ENCODE results near the gene MYH7B.

The MYH7B gene

DNA sequence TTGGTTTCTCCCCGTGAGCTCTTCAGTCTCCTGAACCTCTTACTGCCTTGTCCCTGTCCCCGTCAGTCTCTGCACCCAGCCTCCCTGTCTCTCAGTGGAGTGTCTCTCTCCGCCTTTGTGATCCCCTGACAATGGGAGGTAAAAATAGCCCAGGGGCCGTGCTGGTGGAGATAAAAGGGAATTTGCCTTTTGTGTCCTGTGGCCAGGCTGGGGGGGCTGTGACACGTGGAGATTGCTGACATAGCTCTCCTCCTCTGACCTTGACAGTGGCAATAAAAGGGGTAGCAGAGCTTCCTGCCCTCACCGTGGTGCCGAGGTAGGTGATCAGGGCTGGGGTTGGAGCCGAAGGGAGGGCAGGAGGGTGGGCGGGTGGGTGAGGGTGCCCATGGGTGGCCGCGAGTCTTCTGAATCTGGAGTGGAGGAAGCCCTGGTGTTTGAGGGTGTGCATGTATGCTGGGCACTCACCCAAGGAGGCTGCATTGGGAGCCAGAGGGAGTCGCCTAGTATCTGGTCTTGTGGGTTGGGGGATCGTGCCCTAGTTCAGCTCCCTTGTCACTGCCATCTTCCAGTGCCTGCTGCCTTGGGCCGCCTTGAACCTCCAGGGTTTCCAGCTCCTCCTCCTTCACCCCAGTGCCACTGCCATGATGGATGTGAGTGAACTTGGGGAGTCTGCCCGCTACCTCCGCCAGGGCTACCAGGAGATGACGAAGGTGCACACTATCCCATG, 21.9 kb downstream of the MYH7B start:
- DNase-seq (ENCODE audit: low spot score), result no peak

DNA sequence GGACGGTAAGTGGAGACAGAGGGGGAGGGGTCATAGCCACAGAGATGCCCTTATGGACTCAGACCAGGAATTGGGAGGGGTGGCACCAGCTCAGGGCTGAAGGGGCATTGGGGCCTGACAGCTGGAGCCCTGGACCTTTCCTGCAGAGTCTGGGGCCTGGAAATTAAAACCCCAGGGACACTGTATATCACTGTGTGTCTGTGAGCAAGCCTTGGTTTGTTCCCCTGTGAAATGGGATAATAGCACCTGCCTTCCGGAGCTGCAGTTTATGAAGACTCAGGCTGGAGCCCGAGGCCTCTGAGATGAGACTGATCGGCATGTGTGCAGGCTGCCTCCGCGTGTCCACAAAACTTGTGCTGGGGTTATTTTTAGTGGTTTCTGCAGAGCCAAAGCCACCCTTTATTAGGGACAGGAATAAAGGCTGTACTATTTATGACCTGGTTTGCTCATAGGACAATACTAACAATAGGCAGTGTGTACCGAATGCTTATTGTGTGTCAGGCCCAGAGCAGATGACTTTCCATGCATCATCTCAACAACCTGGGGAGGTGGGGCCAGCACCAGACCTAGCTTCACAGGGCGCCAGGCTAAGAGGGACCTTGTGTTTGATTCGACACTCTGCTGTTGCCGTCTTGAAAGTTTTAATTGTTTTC, 22.6 kb downstream of the MYH7B start:
- DNase-seq (ENCODE audit: low spot score), result no peak

DNA sequence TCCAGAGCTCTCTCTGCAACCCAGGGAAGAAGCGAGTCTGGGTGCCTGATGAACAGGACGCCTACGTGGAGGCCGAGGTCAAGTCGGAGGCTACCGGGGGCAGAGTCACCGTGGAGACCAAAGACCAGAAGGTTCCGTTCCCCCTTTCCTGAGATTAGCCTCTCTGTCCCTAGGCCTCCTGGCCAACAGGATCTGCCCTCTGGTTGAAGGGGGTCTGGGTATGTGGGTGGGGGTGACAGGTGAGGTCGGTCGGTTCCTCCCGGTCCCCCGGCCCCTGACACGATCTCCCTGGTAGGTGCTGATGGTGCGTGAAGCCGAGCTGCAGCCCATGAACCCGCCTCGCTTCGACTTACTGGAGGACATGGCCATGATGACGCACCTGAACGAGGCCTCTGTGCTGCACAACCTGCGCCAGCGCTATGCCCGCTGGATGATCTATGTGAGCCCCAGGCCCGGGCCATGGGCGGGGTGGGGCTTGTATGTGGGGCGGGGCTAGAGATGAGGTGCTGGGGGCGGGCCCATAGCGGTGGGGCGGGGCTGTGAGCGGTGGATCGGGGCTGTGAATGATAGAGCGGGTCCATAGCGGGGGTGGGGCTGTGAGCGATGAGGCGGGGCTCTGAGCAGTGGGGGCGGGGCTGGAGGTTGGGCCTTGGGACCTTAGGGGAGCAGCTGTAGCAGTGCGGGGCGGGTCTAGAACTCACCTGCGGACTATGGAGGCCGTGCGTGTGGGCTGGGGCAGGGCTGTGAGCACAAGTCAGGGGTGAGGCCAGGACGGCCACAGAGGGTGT, 23.9 kb downstream of the MYH7B start:
- no peak for DNase-seq (ENCODE audit: low spot score)

DNA sequence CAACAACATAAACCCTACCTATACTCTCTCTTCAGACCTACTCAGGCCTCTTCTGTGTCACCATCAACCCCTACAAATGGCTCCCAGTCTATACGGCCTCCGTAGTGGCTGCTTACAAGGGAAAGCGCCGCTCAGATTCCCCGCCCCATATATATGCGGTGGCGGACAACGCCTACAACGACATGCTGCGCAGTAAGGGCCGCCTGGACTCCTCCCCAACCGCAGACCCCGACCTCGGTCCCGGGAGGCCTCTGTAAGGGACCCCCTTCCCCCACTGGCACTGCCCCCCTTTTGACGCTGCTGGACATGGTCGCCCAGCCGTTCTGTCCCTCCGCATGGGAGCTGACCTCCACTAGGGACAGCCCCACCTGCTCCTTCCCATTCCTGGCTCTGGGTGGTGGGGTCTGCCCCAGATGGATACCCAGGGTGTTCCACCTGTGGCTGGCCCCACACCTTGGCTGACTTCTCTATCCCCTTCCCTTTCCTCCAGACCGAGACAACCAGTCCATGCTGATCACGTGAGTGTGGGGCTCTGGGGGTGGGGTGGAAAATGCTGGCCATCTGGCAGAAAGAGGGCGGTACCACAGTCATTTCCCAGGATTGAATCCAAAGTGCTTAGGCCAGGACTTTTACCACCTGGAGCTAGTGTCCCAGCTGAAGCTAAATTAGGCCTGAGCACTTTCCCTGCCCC, 25.0 kb downstream of the MYH7B start:
- DNase-seq (ENCODE audit: low spot score), result no peak

DNA sequence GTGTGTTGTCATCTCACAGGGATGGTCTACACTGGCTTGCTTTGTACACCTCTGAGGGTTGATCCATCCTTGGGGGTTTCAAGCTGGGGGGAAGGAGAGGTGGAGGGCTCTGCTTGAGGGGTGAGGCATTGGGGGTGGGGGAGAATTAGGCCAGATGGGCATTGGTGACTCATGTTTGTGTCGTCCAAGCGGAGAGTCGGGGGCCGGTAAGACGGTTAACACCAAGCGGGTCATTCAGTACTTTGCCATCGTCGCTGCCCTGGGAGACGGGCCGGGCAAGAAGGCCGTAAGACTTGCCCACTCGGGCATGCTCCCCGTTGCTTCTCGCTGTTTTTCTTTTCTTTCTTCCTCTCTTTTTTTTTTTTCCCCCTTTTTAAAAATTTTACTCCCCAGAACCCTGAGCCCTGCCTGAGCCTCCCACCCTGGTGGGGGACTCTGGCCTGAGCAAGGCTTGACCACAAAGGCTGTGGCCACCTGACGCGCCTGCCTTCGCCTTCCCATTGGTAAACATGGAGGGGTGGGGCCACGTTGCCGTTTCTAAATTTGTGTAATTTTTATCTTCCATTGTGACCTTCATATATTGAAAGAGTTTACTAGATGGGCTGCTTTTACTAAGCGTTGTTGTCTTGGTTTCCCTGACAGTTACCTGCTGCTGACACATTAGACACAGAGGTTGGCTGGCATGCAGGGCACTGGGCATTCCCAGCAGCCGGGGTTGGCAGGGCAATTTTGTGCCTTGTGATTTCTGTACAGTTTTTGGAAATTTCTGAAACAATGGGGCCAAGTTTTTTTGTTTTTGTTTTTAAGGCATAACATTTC, 26.8 kb downstream of the MYH7B start:
- DNase-seq (ENCODE audit: low spot score), result no peak

DNA sequence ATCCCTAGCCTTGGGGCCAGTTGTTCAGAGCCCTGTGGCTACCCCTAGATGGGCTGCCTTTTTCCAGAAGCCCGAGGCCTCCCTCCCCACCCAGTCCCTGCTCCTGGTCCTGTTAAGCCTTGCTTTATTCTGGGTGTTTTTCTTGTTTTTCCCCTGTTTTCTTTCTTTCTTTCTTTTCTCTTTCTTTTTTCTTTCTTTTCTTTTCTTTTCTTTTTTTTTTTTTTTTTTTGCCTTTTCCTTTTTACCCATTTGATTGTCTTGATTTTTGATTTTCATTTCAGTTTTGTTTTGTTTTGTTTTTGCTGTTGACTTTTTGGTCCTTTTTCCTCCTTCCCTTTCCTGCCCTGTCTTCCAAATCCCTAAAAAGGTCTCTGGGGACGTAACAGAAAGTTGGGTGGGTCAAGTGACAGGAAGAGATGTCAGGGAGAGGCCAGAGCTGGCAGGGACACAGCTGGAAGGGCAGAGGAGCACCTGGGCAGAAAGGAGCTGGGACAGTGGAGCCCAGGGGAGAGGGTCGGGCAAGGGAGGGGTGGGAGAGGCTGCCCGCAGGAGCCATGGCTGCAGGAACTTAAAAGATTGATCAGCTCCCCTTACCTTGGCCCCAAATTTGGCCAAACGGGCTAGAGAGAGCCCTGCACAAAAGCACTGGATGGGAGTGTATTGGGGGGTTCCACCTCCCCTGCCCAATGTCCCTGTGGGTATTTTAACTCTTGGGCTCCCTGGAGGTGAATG, 27.6 kb downstream of the MYH7B start:
- no peak for DNase-seq (ENCODE audit: low spot score)

DNA sequence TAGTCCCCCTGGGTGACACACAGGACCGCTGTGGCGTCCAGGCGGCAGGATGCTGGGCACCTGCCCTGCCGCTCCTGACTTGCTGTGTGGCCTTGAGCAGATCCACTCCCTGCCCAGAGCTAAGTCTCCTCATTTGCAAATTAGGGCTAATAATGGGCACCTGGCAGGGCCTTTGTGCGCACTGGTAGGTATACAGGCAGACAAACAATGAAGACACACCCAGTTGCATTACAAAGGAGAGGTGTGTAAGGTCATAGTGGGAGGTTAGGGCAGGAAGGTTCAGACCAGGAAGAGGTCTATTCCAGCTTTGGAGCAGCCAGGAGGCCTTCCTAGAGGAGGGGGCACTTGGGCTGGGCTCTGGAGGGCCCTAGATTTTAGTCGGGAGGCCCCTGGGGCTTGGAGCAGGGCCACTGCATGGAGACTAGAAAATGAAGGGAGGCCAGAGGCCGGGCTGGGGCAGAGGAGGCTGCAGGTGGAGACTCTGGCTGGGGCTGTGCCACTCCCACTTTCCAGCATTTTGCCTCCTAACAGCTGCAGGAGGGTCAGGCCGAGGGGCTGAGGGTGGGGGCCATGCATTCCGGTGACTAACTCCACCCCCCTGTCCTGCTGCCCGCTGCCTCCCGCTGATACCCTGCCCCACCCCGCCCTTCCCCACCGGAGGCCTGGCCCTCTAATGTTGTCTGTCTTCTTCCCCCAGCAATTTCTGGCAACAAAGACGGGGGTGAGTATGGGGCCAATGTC, 28.5 kb downstream of the MYH7B start:
- no peak for DNase-seq (ENCODE audit: low spot score)

DNA sequence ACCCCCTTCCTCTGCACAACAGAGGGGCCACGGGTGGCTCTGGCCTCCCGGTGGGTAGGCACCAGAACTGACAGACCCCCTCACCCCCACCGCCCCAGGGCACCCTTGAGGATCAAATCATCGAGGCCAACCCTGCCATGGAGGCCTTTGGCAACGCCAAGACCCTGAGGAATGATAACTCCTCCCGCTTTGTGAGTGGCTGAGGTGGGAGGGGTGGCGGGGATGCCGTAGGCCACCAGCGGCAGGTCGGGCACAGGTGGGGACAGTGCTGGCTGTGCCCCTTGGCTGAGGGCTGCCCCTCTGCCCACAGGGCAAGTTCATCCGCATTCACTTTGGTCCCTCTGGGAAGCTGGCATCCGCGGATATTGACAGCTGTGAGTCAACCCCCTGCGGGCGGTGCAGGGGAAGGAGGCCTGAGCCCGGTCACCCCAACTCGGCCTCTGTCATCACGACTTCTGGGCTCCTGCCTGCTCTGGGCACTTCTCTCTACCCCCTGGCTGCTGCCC, 29.1 kb downstream of the MYH7B start:
- DNase-seq (ENCODE audit: low spot score), result no peak

DNA sequence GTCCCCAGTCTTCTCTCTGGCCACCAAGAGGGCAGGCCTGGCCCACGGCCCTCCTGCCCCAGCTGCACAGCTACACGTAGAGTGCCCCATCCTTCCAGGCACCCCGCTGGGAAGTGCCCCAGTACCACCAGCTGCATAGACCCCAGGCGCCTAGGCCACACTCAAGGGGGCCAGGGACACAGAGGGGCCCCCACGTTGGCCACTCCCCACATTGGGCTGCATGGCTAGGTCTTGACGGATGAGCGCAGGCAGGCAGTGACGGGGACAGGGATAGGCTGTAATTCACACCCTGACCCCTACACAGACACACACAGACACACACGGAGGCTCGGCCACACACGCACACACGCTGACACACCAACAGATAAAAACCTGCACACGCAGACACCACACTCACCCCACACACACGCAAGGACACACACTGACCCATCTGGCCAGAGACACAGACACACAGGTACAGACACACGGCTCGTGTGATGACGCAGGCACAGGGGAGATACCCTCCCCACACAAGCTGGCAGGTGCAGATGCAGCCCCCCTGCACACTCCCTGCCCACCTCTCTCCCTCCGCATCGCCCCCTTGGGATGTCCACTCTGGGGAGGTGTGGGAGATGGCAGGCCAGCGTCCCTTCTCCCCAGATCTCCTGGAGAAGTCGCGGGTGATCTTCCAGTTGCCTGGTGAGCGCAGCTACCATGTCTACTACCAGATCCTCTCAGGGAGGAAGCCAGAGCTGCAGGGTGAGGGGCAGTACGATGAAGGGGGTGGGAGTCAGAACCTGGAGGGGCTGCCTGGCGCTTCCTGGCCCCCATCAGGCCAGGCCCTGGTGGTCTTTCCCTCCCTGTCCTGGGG, 30.0 kb downstream of the MYH7B start:
- DNase-seq (ENCODE audit: low spot score), result no peak

DNA sequence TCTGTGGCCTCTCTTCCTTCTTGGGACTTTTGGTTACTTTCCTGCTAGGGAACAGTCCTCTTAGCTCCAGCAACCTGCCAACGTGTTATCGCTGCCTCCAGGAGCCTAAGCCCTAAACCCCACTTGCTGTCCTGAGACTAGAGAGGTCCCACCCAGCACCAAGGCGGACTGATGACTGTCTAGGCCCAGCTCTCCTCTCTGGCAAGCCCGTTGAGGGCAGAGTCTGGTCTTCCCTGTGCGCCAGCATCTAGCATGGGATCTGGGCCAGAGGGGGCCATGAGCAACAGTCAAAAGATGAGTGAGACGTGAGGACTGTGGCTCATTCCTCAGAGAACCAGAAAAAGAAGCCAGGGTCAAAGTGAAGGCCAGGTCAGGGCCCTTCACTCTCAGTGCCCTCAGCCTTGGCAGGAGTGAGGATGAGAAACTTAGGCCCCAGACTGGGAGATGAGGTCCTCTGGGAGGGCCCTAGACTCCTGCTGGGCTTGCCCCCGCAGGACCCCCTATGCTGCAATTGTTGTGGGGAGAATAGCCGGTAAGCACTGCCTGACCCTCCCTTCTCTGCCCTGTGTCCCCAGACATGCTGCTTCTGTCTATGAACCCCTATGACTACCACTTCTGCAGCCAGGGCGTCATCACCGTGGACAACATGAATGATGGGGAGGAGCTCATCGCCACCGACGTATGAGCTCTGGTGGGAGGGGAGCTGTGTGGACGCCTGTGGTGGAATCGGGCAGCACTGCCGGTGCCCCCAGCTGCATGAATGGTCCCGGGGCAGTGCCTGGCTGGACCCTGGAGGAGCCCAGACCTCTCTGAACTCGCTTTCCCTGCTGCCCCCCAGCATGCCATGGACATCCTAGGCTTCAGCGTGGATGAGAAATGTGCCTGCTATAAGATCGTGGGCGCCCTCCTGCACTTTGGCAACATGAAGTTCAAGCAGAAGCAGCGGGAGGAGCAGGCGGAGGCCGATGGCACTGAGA, 30.9 kb downstream of the MYH7B start:
- DNase-seq (ENCODE audit: low spot score), result no peak

DNA sequence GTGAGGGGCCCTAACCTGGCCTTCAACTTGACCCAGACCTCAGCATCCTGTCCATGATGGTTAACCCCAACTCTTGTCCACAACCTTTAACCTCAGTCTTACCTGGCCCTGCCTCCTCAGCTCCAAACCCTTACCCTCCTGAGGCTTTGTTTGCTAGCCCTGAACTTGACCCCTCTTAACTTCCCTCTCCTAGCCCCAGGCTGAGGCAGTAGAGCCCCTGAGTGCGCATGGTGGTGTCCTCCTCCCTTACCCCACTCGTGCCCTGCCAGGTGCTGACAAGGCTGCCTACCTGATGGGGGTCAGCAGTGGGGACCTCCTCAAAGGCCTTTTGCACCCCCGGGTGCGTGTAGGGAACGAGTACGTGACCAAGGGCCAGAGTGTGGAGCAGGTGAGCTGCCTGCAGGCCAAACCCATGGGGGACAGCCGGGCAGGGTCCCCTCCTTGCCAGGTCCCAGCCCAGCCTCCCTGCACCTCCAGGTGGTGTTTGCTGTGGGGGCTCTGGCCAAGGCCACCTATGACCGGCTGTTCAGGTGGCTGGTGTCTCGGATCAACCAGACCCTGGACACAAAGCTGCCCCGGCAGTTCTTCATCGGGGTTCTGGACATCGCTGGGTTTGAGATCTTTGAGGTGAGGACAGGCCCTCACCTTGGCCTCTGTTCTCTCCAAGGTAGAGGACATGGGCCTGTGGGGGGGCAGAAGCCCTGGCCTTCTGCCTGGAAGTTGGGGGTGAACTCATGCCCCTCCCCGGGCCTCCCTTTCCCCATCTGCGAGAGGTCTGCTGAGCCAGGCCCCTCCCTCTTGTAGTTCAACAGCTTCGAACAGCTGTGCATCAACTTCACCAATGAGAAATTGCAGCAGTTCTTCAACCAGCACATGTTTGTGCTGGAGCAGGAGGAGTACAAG, 31.9 kb downstream of the MYH7B start:
- DNase-seq (ENCODE audit: low spot score), result no peak

DNA sequence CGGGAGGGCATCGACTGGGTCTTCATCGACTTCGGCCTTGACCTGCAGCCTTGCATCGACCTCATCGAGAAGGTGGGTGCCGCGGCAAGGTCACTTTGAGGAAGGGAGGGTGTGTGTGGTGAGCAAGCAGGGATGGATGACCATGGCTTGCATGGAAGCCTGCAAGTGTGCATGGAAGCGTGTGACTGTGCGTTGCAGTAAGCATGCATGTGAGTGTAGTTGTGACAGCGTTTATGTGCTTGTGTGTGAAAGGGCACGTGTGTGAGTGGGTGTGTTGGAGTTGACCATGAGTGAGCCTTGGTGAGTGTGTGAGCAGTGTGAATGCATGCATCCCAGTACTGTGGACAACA, 32.5 kb downstream of the MYH7B start:
- DNase-seq (ENCODE audit: low spot score), result peak; percentile 45

DNA sequence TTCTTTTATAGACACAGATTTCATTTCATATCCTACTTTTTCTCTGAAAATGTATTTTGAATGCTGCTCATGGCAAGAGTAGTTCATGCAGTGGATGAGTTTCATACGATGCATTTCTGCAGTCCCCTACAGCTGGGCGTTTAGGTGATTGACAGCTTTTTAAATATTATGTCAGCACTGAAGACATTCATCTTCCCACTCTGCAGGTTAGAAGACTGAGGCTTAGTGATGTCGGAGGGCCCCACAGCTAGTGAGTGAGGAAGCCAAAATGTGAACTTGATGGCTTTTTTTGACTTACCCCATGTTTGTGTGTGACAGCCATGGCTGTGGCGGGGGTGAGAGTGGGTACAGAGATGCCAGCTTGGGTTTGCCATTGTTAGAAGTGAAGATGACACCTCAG, 33.5 kb downstream of the MYH7B start:
- DNase-seq (ENCODE audit: low spot score), result no peak

DNA sequence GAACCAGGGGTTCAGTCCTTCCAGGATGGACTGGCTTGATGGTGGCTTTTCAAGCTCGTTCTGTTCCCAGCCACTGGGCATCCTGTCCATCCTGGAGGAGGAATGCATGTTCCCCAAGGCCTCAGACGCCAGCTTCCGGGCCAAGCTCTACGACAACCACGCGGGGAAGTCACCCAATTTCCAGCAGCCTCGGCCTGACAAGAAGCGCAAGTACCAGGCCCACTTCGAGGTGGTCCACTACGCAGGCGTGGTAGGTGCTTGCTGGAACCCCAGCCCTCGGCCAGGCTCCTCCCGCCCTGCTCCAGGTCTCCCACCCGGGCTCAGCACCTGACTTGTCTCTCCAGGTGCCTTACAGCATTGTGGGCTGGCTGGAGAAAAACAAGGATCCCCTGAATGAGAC, 34.0 kb downstream of the MYH7B start:
- DNase-seq (ENCODE audit: low spot score), result no peak

DNA sequence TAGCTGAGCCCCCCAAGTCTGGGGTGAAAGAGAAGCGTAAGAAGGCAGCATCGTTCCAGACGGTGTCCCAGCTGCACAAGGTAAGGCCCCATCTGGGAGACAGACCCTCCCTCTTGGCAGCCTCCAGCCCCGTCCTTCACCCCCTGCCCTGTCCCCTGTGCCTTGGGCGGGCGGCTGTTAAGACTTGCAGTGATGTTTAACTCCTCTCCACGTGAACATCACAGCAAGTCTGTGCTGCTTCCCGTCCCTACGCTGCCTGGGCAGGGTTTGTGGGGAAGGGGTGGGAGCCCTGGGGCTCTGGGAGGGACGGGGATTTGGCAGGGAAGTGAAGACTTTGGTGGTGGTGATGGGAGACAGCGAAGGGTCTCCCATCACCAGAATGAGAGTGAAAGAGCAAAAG, 34.6 kb downstream of the MYH7B start:
- no peak for DNase-seq (ENCODE audit: low spot score)

DNA sequence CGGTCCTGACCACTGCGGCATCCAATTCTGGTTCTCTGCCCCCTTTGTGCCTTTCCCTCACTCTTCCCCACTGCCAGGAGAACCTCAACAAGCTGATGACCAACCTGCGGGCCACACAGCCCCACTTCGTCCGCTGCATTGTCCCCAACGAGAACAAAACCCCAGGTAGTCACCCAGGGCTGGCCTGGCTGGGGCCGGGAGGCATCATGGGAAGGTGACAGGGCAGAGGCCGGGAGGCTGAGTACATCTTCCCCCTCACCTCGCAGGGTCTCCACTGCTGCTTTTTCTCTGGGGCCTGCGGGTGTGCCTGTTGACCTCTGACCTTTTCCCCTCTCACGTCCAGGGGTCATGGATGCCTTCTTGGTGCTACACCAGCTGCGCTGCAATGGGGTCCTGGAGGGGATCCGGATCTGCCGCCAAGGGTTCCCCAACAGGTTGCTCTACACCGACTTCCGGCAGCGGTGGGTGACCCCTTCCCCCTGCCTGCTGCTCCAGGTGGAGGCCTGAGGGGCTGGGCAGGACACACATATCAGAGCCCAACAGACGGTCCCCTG, 35.1 kb downstream of the MYH7B start:
- DNase-seq (ENCODE audit: low spot score), result no peak
